ENCODE results near the gene HOXB3. TPM values are rescaled to one million over a fixed set of nuclear protein-coding genes. Genes with fewer than 3 reads are reported as not detected.
A peak's percentile ranks its signal among the peaks of the same experiment; 100 is the strongest.

Gene HOXB3
- total RNA-seq, 3 donors from 2014 or later = 0.50 to 1.0 (median 0.81) TPM

- Mint-ChIP-seq H3K4me3 (no peak overlapping the region), H3K4me1 (ENCODE audit: low read depth) (peaks cover 14% of the 10 kb centered on the region), H3K9me3 (no peaks in the 10 kb centered on the region), H3K27me3 (ENCODE audit: low read depth) (peaks cover 83% of the 10 kb centered on the region), H3K36me3 (ENCODE audit: insufficient read depth) (no peaks in the 10 kb centered on the region)
- ATAC-seq (no peak), DNase-seq (no peak)
These were observed 38.8 kb upstream of the HOXB3 start for GRCh38 chr17:48628649-48629410.

GRCh38 chr17:48627623-48628521 lies 37.8 kb upstream of the HOXB3 start:
- no peak for ATAC-seq
- DNase-seq = no peak
- H3K27me3 Mint-ChIP-seq (ENCODE audit: low read depth) = peaks cover 86% of the 10 kb centered on the region
- H3K36me3 Mint-ChIP-seq (ENCODE audit: insufficient read depth) = no peaks in the 10 kb centered on the region
- H3K4me1 Mint-ChIP-seq (ENCODE audit: low read depth) = peaks cover 13% of the 10 kb centered on the region
- no peak overlapping the region for H3K4me3 Mint-ChIP-seq
- H3K9me3 Mint-ChIP-seq = no peaks in the 10 kb centered on the region

- H3K9me3 Mint-ChIP-seq = no peaks in the 10 kb centered on the region
- H3K4me3 Mint-ChIP-seq = peak overlapping the region; percentile 87
- no peak for ATAC-seq
- H3K27me3 Mint-ChIP-seq (ENCODE audit: low read depth) = peaks cover 86% of the 10 kb centered on the region
- H3K36me3 Mint-ChIP-seq (ENCODE audit: insufficient read depth) = no peaks in the 10 kb centered on the region
- peaks cover 12% of the 10 kb centered on the region for H3K4me1 Mint-ChIP-seq (ENCODE audit: low read depth)
- DNase-seq = no peak
These were observed 37.1 kb upstream of the HOXB3 start for GRCh38 chr17:48627118-48627597.

GRCh38 chr17:48626245-48627117 lies 36.4 kb upstream of the HOXB3 start, which contains the start of gene HOXB9:
HOXB9 (minus strand) TSS chr17:48626358; CDS start chr17:48626269, 89 bp downstream.
- ATAC-seq (peak; percentile 52 to 54), DNase-seq (peak; percentile 59)
- peaks cover 12% of the 10 kb centered on the region for H3K4me1 Mint-ChIP-seq (ENCODE audit: low read depth)
- H3K36me3 Mint-ChIP-seq (ENCODE audit: insufficient read depth) = no peaks in the 10 kb centered on the region
- H3K4me3 Mint-ChIP-seq = peak within 1 kb of the TSS; percentile 87
- no peaks in the 10 kb centered on the region for H3K9me3 Mint-ChIP-seq
- H3K27me3 Mint-ChIP-seq (ENCODE audit: low read depth) = peaks cover 87% of the 10 kb centered on the region

GRCh38 chr17:48625495-48626244 lies 35.6 kb upstream of the HOXB3 start:
- Mint-ChIP-seq H3K9me3 (no peaks in the 10 kb centered on the region), H3K4me3 (peak overlapping the region; percentile 87), H3K36me3 (ENCODE audit: insufficient read depth) (no peaks in the 10 kb centered on the region), H3K27me3 (ENCODE audit: low read depth) (peaks cover 87% of the 10 kb centered on the region), H3K4me1 (ENCODE audit: low read depth) (peaks cover 12% of the 10 kb centered on the region)
- ATAC-seq = peak; percentile 78 to 80
- no peak for DNase-seq

GRCh38 chr17:48624544-48625494 lies 34.8 kb upstream of the HOXB3 start:
- Mint-ChIP-seq H3K36me3 (ENCODE audit: insufficient read depth) (no peaks in the 10 kb centered on the region), H3K4me3 (peak overlapping the region; percentile 87), H3K9me3 (no peaks in the 10 kb centered on the region), H3K4me1 (ENCODE audit: low read depth) (peaks cover 12% of the 10 kb centered on the region), H3K27me3 (ENCODE audit: low read depth) (peaks cover 86% of the 10 kb centered on the region)
- DNase-seq (no peak), ATAC-seq (peak; percentile 25 to 28)

GRCh38 chr17:48624118-48624517 lies 34.1 kb upstream of the HOXB3 start:
- Mint-ChIP-seq H3K27me3 (ENCODE audit: low read depth) (peaks cover 86% of the 10 kb centered on the region), H3K4me1 (ENCODE audit: low read depth) (peaks cover 16% of the 10 kb centered on the region), H3K4me3 (peak overlapping the region; percentile 52), H3K9me3 (no peaks in the 10 kb centered on the region), H3K36me3 (ENCODE audit: insufficient read depth) (no peaks in the 10 kb centered on the region)
- ATAC-seq = no peak
- no peak for DNase-seq

- Mint-ChIP-seq H3K27me3 (ENCODE audit: low read depth) (peaks cover 86% of the 10 kb centered on the region), H3K4me1 (ENCODE audit: low read depth) (peaks cover 20% of the 10 kb centered on the region), H3K9me3 (no peaks in the 10 kb centered on the region), H3K36me3 (ENCODE audit: insufficient read depth) (no peaks in the 10 kb centered on the region), H3K4me3 (no peak overlapping the region)
- no peak for DNase-seq
- ATAC-seq = no peak
These were observed 33.5 kb upstream of the HOXB3 start for GRCh38 chr17:48623583-48623982.

GRCh38 chr17:48622857-48623256 lies 32.8 kb upstream of the HOXB3 start:
- DNase-seq (no peak), ATAC-seq (no peak)
- no peaks in the 10 kb centered on the region for H3K9me3 Mint-ChIP-seq
- peaks cover 26% of the 10 kb centered on the region for H3K4me1 Mint-ChIP-seq (ENCODE audit: low read depth)
- H3K27me3 Mint-ChIP-seq (ENCODE audit: low read depth) = peaks cover 85% of the 10 kb centered on the region
- no peak overlapping the region for H3K4me3 Mint-ChIP-seq
- no peaks in the 10 kb centered on the region for H3K36me3 Mint-ChIP-seq (ENCODE audit: insufficient read depth)

GRCh38 chr17:48621410-48622392 lies 31.7 kb upstream of the HOXB3 start:
- H3K4me1 Mint-ChIP-seq (ENCODE audit: low read depth) = peaks cover 29% of the 10 kb centered on the region
- no peak overlapping the region for H3K4me3 Mint-ChIP-seq
- no peaks in the 10 kb centered on the region for H3K36me3 Mint-ChIP-seq (ENCODE audit: insufficient read depth)
- DNase-seq (no peak), ATAC-seq (no peak)
- peaks cover 85% of the 10 kb centered on the region for H3K27me3 Mint-ChIP-seq (ENCODE audit: low read depth)
- H3K9me3 Mint-ChIP-seq = no peaks in the 10 kb centered on the region

- H3K4me1 Mint-ChIP-seq (ENCODE audit: low read depth) = peaks cover 26% of the 10 kb centered on the region
- H3K36me3 Mint-ChIP-seq (ENCODE audit: insufficient read depth) = no peaks in the 10 kb centered on the region
- no peak for ATAC-seq
- H3K27me3 Mint-ChIP-seq (ENCODE audit: low read depth) = peaks cover 90% of the 10 kb centered on the region
- H3K9me3 Mint-ChIP-seq = no peaks in the 10 kb centered on the region
- H3K4me3 Mint-ChIP-seq = no peak overlapping the region
- no peak for DNase-seq
These were observed 30.6 kb upstream of the HOXB3 start for GRCh38 chr17:48620461-48621139.
